WTC11 (cell line): Measurements from ENCODE around the gene ITM2C. TPM values are rescaled to one million over a fixed set of nuclear protein-coding genes. Genes with fewer than 3 reads are reported as not detected.
A peak's percentile ranks its signal among the peaks of the same experiment; 100 is the strongest.

Source experiments
- ATAC-seq: fragments of 200-7000 bp; cut with Tn5 transposase; 2 replicates; pipeline ENCODE4 v1.10.0; 2021; ENCODE audit warnings: mild to moderate bottlenecking, moderate library complexity
- CTCF ChIA-PET: fragments of 300-600 bp; sonication (Branson Sonifier 250); formaldehyde crosslinking; loops from one replicate; lab custom pipeline; 2021; ENCODE audit warnings: antibody characterized with exemption; lab: Charles Lee
- POLR2A ChIA-PET: fragments of 350-600 bp; sonication (Branson Sonifier 250); formaldehyde crosslinking; loops from one replicate; lab custom pipeline; 2021; ENCODE audit warnings: antibody characterized with exemption; lab: Charles Lee
- DNase-seq: peaks from one replicate; pipeline ENCODE4 v3.0.0; 2021; ENCODE audit warnings: low spot score
- H3K27ac Mint-ChIP-seq: 2 replicates; pipeline ENCODE4 v1.8.0; 2021; ENCODE audit warnings: mixed read lengths
- H3K27me3 Mint-ChIP-seq: 2 replicates; pipeline ENCODE4 v1.8.0; 2021; ENCODE audit warnings: low read depth, mild to moderate bottlenecking, moderate library complexity, mixed read lengths
- H3K36me3 Mint-ChIP-seq: 2 replicates; pipeline ENCODE4 v1.8.0; 2021; ENCODE audit warnings: mixed read lengths
- H3K4me1 Mint-ChIP-seq: 2 replicates; pipeline ENCODE4 v1.8.0; 2022; ENCODE audit warnings: mixed read lengths
- H3K4me3 Mint-ChIP-seq: 2 replicates; pipeline ENCODE4 v1.8.0; 2021; ENCODE audit warnings: mild to moderate bottlenecking, moderate library complexity, mixed read lengths
- H3K9me3 Mint-ChIP-seq: 2 replicates; pipeline ENCODE4 v1.8.0; 2021; ENCODE audit warnings: mixed read lengths
- FOXJ3 ChIP-seq: sonication (generic); formaldehyde crosslinking; IDR thresholded peaks from 2 replicates; pipeline ENCODE4 v1.9.0; 2021; ENCODE audit warnings: missing genetic modification reagents, mild to moderate bottlenecking, borderline replicate concordance
- FOXP1 ChIP-seq: sonication (generic); formaldehyde crosslinking; IDR thresholded peaks from 2 replicates; pipeline ENCODE4 v1.8.0; 2022; ENCODE audit warnings: missing genetic modification reagents, mild to moderate bottlenecking, moderate library complexity, borderline replicate concordance
- HMGXB4 ChIP-seq: sonication (generic); formaldehyde crosslinking; IDR thresholded peaks from 2 replicates; pipeline ENCODE4 v1.8.1; 2023; ENCODE audit warnings: mild to moderate bottlenecking, moderate library complexity, missing genetic modification reagents
- MXD4 ChIP-seq: fragments of 250-450 bp; sonication (Bioruptor Pico); IDR thresholded peaks from 2 replicates; pipeline ENCODE4 v1.8.0; 2021; ENCODE audit warnings: mild to moderate bottlenecking, moderate library complexity, borderline replicate concordance
- NR1H2 ChIP-seq: sonication (generic); formaldehyde crosslinking; IDR thresholded peaks from 2 replicates; pipeline ENCODE4 v1.9.0; 2021; ENCODE audit warnings: mild to moderate bottlenecking, moderate library complexity, missing genetic modification reagents
- STAT6 ChIP-seq: sonication (generic); formaldehyde crosslinking; conservative IDR thresholded peaks from 2 replicates; pipeline ENCODE4 v1.8.1; 2023; ENCODE audit warnings: mild to moderate bottlenecking, low read depth, missing genetic modification reagents, moderate library complexity
- TCF7 ChIP-seq: sonication (generic); formaldehyde crosslinking; IDR thresholded peaks from 2 replicates; pipeline ENCODE4 v1.8.0; 2022; ENCODE audit warnings: mild to moderate bottlenecking, low read depth, missing genetic modification reagents, moderate library complexity
- total RNA-seq: library from RNA; stranded (reverse); gene quantifications from 3 replicates; pipeline ENCODE4 v1.2.3, GENCODE V29; 2021
- TF ChIP-seq, protein P1 (sequence below): sonication (generic); formaldehyde crosslinking; IDR thresholded peaks from 2 replicates; pipeline ENCODE4 v1.8.0; 2023; ENCODE audit warnings: missing genetic modification reagents, mild to moderate bottlenecking, borderline replicate concordance

Gene ITM2C
- total RNA-seq, 1 experiment from 2014 or later = 316 TPM

GRCh38 chr2:230877759-230878598 lies 13.2 kb downstream of the ITM2C start:
- DNase-seq (peak; percentile 6), ATAC-seq (no peak; the same call in 1 of the 2 replicates)
- CTCF ChIA-PET = interaction anchor here (0.8 to 1.5 kb wide), 5 partner anchors 9 to 315 kb away, joined by 3 to 6 read pairs (median 3); partner anchors contain the start of gene GPR55
- TF ChIP-seq TCF7 (CRISPR knock-in tag) (no peak), MXD4 (no peak), FOXP1 (CRISPR knock-in tag) (no peak), NR1H2 (no peak)
- H3K4me3 Mint-ChIP-seq = no peak overlapping the region
- peaks cover 62% of the 10 kb centered on the region for H3K36me3 Mint-ChIP-seq
- H3K4me1 Mint-ChIP-seq = 0 out of 2 replicates have a peak, but pooled peaks cover 2% of the 10 kb centered on the region
- POLR2A ChIA-PET = interaction anchor here (1.2 to 1.3 kb wide), 2 partner anchors 16 to 46 kb away, joined by 3 to 4 read pairs; no protein-coding TSS in a partner anchor
- no peaks in the 10 kb centered on the region for H3K27me3 Mint-ChIP-seq
- no peak overlapping the region for H3K27ac Mint-ChIP-seq
- no peaks in the 10 kb centered on the region for H3K9me3 Mint-ChIP-seq

GRCh38 chr2:230878599-230879188 lies 14.0 kb downstream of the ITM2C start:
- ATAC-seq = no peak
- TF ChIP-seq HMGXB4 (CRISPR knock-in tag) = no peak
- TF ChIP-seq, protein P1, sequence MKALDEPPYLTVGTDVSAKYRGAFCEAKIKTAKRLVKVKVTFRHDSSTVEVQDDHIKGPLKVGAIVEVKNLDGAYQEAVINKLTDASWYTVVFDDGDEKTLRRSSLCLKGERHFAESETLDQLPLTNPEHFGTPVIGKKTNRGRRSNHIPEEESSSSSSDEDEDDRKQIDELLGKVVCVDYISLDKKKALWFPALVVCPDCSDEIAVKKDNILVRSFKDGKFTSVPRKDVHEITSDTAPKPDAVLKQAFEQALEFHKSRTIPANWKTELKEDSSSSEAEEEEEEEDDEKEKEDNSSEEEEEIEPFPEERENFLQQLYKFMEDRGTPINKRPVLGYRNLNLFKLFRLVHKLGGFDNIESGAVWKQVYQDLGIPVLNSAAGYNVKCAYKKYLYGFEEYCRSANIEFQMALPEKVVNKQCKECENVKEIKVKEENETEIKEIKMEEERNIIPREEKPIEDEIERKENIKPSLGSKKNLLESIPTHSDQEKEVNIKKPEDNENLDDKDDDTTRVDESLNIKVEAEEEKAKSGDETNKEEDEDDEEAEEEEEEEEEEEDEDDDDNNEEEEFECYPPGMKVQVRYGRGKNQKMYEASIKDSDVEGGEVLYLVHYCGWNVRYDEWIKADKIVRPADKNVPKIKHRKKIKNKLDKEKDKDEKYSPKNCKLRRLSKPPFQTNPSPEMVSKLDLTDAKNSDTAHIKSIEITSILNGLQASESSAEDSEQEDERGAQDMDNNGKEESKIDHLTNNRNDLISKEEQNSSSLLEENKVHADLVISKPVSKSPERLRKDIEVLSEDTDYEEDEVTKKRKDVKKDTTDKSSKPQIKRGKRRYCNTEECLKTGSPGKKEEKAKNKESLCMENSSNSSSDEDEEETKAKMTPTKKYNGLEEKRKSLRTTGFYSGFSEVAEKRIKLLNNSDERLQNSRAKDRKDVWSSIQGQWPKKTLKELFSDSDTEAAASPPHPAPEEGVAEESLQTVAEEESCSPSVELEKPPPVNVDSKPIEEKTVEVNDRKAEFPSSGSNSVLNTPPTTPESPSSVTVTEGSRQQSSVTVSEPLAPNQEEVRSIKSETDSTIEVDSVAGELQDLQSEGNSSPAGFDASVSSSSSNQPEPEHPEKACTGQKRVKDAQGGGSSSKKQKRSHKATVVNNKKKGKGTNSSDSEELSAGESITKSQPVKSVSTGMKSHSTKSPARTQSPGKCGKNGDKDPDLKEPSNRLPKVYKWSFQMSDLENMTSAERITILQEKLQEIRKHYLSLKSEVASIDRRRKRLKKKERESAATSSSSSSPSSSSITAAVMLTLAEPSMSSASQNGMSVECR = no peak
- no peak for TF ChIP-seq FOXJ3 (CRISPR knock-in tag)
- TF ChIP-seq STAT6 (CRISPR knock-in tag) = no peak
- no peaks in the 10 kb centered on the region for H3K27me3 Mint-ChIP-seq
- peaks cover 62% of the 10 kb centered on the region for H3K36me3 Mint-ChIP-seq
- POLR2A ChIA-PET = interaction anchor here (1.2 to 1.3 kb wide), 2 partner anchors 17 to 46 kb away, joined by 3 to 4 read pairs; no protein-coding TSS in a partner anchor
- CTCF ChIA-PET = interaction anchor here (0.8 to 1.5 kb wide), 6 partner anchors 9 to 314 kb away, joined by 3 to 6 read pairs (median 3); partner anchors contain the start of gene GPR55
- H3K4me3 Mint-ChIP-seq = no peak overlapping the region
- peak overlapping the region; percentile 89 for H3K27ac Mint-ChIP-seq
- H3K4me1 Mint-ChIP-seq = 0 out of 2 replicates have a peak, but pooled peaks cover 2% of the 10 kb centered on the region
- peak; percentile 7 for DNase-seq
- H3K9me3 Mint-ChIP-seq = no peaks in the 10 kb centered on the region
